ENCODE data around the gene C2orf74.

DNA sequence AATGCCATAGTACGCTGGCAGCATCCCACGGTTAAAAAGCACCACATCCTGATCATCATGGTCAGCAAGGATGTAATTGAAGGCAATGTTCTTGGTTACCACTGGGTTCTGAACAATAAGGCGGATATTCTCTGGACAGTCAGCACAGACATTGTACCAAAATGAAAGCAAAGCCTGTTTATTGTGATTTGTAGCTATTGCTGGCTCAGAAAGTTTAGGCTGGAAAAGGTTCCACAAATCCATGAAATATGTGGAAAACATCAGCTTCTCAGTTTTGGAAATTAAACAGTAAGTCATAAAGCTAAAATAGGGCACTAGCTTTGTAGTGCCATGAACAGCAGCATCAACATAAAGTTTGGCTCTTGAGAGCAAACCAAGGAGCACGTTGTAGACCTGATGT lies 52.2 kb downstream of the C2orf74 start:
- TF ChIP-seq GATA2 (IDR thresholded peaks at IDR 0.05; ENCODE audit: low read depth, low read length) (no peak), GATA3 (IDR thresholded peaks at IDR 0.05; ENCODE audit: low read depth, low read length) (no peak)
